MM.1S (cell line): ENCODE results near the gene ZBTB42.
"Not testable (repeated sequence)": the region's sequence is repeated elsewhere in the genome, so short reads cannot be mapped to it uniquely, and the experiment has no call there.

Source experiments
- DNase-seq: peaks from one replicate; pipeline ENCODE4 v3.0.0-alpha.2; 2015
- H2AFZ ChIP-seq: fragments of 300-600 bp; sonication (generic); 2 replicates; pipeline ENCODE4 v1.6.0; 2016; ENCODE audit warnings: antibody characterized with exemption, low read length
- H3F3A ChIP-seq: fragments of 300-600 bp; sonication (generic); 2 replicates; pipeline ENCODE4 v1.6.1; 2016; ENCODE audit warnings: mild to moderate bottlenecking, antibody characterized with exemption, low read length, moderate library complexity, mixed read lengths; ENCODE audit not compliant: insufficient read depth
- H3K27ac ChIP-seq: fragments of 300-600 bp; sonication (generic); 2 replicates; pipeline ENCODE4 v1.5.1; 2016; ENCODE audit warnings: mild to moderate bottlenecking, low read length
- H3K27me3 ChIP-seq: fragments of 300-600 bp; sonication (generic); replicated peaks from 2 replicates; pipeline ENCODE4 v1.6.0; 2016; ENCODE audit warnings: low read length; ENCODE audit not compliant: insufficient read depth
- H3K36me3 ChIP-seq: fragments of 300-600 bp; sonication (generic); replicated peaks from 2 replicates; pipeline ENCODE4 v1.6.1; 2016; ENCODE audit warnings: mild to moderate bottlenecking, low read length, mixed read lengths; ENCODE audit not compliant: insufficient read depth
- H3K4me1 ChIP-seq: fragments of 300-600 bp; sonication (generic); 2 replicates; pipeline ENCODE4 v1.6.1; 2016; ENCODE audit warnings: low read length, mixed read lengths
- H3K4me2 ChIP-seq: fragments of 300-600 bp; sonication (generic); 2 replicates; pipeline ENCODE4 v1.6.0; 2016; ENCODE audit warnings: low read depth, low read length
- H3K4me3 ChIP-seq: fragments of 300-600 bp; sonication (generic); 2 replicates; pipeline ENCODE4 v1.5.1; 2016; ENCODE audit warnings: low read length, mixed read lengths
- H3K79me2 ChIP-seq: fragments of 300-600 bp; sonication (generic); 2 replicates; pipeline ENCODE4 v1.6.1; 2016; ENCODE audit warnings: mixed run types, low read length, mixed read lengths
- H3K9ac ChIP-seq: fragments of 300-600 bp; sonication (generic); 2 replicates; pipeline ENCODE4 v1.6.1; 2016; ENCODE audit warnings: low read length, mixed read lengths
- H3K9me2 ChIP-seq: fragments of 300-600 bp; sonication (generic); replicated peaks from 2 replicates; pipeline ENCODE4 v1.6.1; 2016; ENCODE audit warnings: mild to moderate bottlenecking, low read length, mixed read lengths; ENCODE audit not compliant: insufficient read depth
- H3K9me3 ChIP-seq: fragments of 300-600 bp; sonication (generic); replicated peaks from 2 replicates; pipeline ENCODE4 v1.6.1; 2016; ENCODE audit warnings: mild to moderate bottlenecking, low read length, mixed read lengths; ENCODE audit not compliant: insufficient read depth
- H4K20me1 ChIP-seq: fragments of 300-600 bp; sonication (generic); 2 replicates; pipeline ENCODE4 v1.6.1; 2016; ENCODE audit warnings: mild to moderate bottlenecking, low read length, moderate library complexity, mixed read lengths; ENCODE audit not compliant: insufficient read depth
- EZH2 ChIP-seq: fragments of 300-600 bp; sonication (generic); optimal IDR thresholded peaks from 2 replicates; pipeline ENCODE3; 2017; ENCODE audit warnings: low read depth, mild to moderate bottlenecking, antibody characterized with exemption, low read length, mixed read lengths
- EZH2phosphoT487 ChIP-seq: fragments of 300-600 bp; sonication (generic); IDR thresholded peaks from 2 replicates; pipeline ENCODE4 v1.6.1; 2018; ENCODE audit warnings: antibody characterized with exemption, low read length
- TF ChIP-seq, protein P1 (sequence below): fragments of 300-600 bp; sonication (generic); IDR thresholded peaks from 2 replicates; pipeline ENCODE4 v1.5.1; 2016; ENCODE audit warnings: antibody characterized with exemption, low read length, mixed read lengths

ZBTB42 gene

DNA sequence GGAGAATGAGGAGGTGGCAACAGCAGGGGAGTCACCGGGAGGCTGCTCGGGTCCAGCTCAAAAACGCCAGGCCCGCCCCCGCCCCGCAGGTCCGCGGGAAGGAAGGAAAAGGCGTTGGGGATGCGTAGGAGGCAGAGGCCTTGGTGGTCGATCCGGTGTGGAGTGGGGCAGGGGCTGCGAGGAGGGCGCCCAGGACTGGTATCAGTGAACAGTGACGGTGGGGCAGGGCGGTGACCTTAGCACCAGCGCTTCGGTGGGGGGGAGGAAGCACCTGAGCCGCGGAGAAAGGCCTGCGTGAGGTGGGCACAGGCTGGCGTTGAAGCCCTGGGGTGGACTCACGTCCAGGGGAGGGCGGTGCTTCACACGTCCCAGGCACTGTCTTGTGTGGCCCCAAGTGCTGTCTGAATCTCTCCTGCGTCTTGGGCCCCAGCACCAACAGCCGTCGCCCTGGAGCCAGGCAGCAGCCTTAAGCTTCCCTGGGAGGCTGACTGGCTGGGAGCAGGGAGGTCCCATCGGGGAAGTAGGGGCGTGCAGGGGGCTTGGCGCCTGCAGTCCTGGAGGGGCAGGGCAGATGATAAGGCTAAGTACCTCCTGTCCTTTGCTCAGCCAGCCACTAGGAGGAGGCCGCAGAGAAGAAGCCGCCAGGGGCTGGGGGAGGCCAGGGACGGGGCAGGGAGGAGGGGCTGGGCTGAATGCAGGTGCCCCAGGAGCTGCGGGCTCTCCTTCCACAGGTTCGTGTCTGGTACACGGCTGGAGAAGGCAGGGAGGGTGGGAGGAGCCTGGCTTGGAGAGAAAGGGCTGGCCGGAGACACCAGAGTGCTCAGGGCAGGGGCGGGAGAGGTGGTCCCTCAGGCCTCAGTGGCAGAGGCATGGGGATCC, 26.5 kb downstream of the ZBTB42 start:
- Histone ChIP-seq H4K20me1 (no peaks in the 10 kb centered on the region), H2AFZ (peak overlapping the region; percentile 67), H3K9me2 (no peaks in the 10 kb centered on the region), H3K9me3 (no peaks in the 10 kb centered on the region), H3K4me3 (peak overlapping the region; percentile 47), H3K27me3 (peaks cover 10% of the 10 kb centered on the region), H3K9ac (no peak overlapping the region), H3K79me2 (no peaks in the 10 kb centered on the region), H3K4me1 (no peaks in the 10 kb centered on the region), H3K27ac (no peak overlapping the region), H3F3A (no peaks in the 10 kb centered on the region), H3K36me3 (no peaks in the 10 kb centered on the region), H3K4me2 (peak overlapping the region; percentile 79)
- TF ChIP-seq EZH2 (no peak), EZH2phosphoT487 (no peak)
- TF ChIP-seq, protein P1, sequence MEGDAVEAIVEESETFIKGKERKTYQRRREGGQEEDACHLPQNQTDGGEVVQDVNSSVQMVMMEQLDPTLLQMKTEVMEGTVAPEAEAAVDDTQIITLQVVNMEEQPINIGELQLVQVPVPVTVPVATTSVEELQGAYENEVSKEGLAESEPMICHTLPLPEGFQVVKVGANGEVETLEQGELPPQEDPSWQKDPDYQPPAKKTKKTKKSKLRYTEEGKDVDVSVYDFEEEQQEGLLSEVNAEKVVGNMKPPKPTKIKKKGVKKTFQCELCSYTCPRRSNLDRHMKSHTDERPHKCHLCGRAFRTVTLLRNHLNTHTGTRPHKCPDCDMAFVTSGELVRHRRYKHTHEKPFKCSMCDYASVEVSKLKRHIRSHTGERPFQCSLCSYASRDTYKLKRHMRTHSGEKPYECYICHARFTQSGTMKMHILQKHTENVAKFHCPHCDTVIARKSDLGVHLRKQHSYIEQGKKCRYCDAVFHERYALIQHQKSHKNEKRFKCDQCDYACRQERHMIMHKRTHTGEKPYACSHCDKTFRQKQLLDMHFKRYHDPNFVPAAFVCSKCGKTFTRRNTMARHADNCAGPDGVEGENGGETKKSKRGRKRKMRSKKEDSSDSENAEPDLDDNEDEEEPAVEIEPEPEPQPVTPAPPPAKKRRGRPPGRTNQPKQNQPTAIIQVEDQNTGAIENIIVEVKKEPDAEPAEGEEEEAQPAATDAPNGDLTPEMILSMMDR: peak; percentile 42
- DNase-seq: peak; percentile 29

DNA sequence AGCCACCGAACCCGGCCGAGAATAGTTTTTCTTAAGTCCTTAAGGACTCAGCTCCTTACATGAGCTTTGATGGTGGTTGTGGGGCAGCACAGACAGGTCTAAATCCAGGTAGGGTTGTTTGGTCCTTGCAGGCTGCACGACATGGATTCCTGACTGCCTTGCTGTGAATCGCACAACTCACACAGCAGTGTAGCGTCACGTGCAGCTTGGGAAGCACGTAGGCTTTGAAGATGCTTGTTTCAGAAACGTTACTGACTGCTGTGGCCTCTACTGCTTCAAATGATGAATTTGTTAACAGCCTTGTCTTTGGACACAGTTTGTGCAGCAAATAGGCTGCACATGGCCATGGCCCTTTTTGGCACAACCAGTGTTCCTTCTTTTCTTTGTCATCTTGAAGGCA, 29.9 kb downstream of the ZBTB42 start:
- TF ChIP-seq EZH2 (no peak), EZH2phosphoT487 (no peak)
- TF ChIP-seq, protein P1: no peak
- H3K9me3 ChIP-seq: no peaks in the 10 kb centered on the region
- no peak overlapping the region for H3K27ac ChIP-seq
- DNase-seq: no peak
- no peaks in the 10 kb centered on the region for H3K36me3 ChIP-seq
- H2AFZ ChIP-seq: no peak overlapping the region
- H3K27me3 ChIP-seq: peaks cover 13% of the 10 kb centered on the region
- H3K9ac ChIP-seq: no peak overlapping the region
- H4K20me1 ChIP-seq: no peaks in the 10 kb centered on the region
- no peaks in the 10 kb centered on the region for H3K79me2 ChIP-seq
- no peaks in the 10 kb centered on the region for H3K9me2 ChIP-seq
- no peaks in the 10 kb centered on the region for H3K4me1 ChIP-seq
- H3K4me3 ChIP-seq: no peak overlapping the region
- no peak overlapping the region for H3K4me2 ChIP-seq
- no peaks in the 10 kb centered on the region for H3F3A ChIP-seq

DNA sequence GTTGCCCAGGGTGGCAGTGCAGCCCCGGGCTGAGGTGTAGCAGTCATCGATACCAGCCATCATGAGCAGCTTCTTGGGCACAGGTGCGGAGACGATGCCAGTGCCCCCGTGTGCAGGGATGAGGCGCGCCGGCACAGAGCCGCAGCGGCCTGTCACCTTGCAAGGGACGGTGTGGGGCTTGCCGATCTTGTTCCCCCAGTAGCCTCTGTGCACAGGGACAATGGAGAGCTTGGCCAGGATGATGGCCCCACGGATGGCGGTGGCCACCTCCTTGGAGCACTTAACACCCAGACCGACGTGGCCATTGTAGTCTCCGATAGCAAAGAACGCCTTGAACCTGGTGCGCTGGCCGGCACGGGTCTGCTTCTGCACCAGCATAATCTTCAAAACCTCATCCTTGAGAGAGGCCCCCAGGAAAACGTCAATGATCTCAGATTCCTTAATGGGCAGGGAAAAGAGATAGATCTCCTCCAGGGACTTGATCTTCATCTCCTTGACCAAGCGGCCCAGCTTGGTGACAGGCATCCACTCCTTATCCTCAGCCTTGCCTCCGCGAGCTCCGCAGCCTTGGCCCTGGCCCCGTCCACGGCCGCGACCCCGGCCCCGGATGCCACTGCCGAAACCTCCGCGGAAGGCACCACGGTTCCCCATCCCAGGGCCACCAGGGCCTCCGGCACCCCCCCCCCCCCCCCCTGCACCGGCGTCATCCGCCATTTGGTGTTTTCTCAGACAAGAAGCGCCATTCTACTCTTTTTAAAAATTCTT, 35.5 kb downstream of the ZBTB42 start:
- H3K4me1 ChIP-seq, H3K79me2 ChIP-seq, DNase-seq, H3F3A ChIP-seq, H3K4me3 ChIP-seq, H3K9me3 ChIP-seq, H4K20me1 ChIP-seq, H2AFZ ChIP-seq, H3K4me2 ChIP-seq, H3K36me3 ChIP-seq, H3K9me2 ChIP-seq, H3K27ac ChIP-seq, H3K9ac ChIP-seq: not testable (repeated sequence)
- peaks cover 13% of the 10 kb centered on the region; the same call in 1 of the 2 replicates for H3K27me3 ChIP-seq
